ENCODE measurements around the gene ID2. TPM values are rescaled to one million over a fixed set of nuclear protein-coding genes. Genes with fewer than 3 reads are reported as not detected.

ID2 gene
- total and polyA plus RNA-seq, 2 of the 13 experiments (the other 11 are each of a cell fraction or from before 2014, with no cell fraction given) = 214 to 719 TPM

GRCh38 chr2:8675543-8675942, 6.3 kb upstream of the ID2 start (continued):
- TF ChIP-seq POLR2A (IDR thresholded peaks at IDR 0.05; ENCODE audit: insufficient read depth in 1 of 2, low read depth in 2 of 2, low read length in 2 of 2) = 0 out of 4 replicates have a peak, but pooled peaks of 1 of the 2 experiments have one; percentile 36
- TF ChIP-seq THAP11 (CRISPR knock-in tag; IDR thresholded peaks at IDR 0.05) = peak; percentile 65; the same call in 1 of the 2 replicates
- 0 out of 2 replicates have a peak, but pooled peaks have one; percentile 25 for TF ChIP-seq GATA4 (IDR thresholded peaks at IDR 0.05; ENCODE audit: borderline replicate concordance, low read depth)
- peak; percentile 87; the same call in 1 of the 2 replicates for TF ChIP-seq THRA (CRISPR knock-in tag; IDR thresholded peaks at IDR 0.05; ENCODE audit: borderline replicate concordance)
- TF ChIP-seq CCDC6 (CRISPR knock-in tag; IDR thresholded peaks at IDR 0.05) = 0 out of 2 replicates have a peak, but pooled peaks have one; percentile 40
- no peak for TF ChIP-seq HES4 (CRISPR knock-in tag; IDR thresholded peaks at IDR 0.05; ENCODE audit: borderline replicate concordance)
- no peak for TF ChIP-seq GTF3A (CRISPR knock-in tag; conservative IDR thresholded peaks at IDR 0.05)
- TF ChIP-seq MTA1 (CRISPR knock-in tag; IDR thresholded peaks at IDR 0.05; ENCODE audit: borderline replicate concordance) = peak; percentile 67; the same call in 1 of the 2 replicates
- TF ChIP-seq ARID2 (CRISPR knock-in tag; IDR thresholded peaks at IDR 0.05; ENCODE audit: borderline replicate concordance) = no peak
- TF ChIP-seq ZFYVE20 (CRISPR knock-in tag; IDR thresholded peaks at IDR 0.05; ENCODE audit: borderline replicate concordance, low read depth) = no peak
- TF ChIP-seq MED13 (CRISPR knock-in tag; IDR thresholded peaks at IDR 0.05) = peak; percentile 73; the same call in 1 of the 2 replicates
- TF ChIP-seq MAX (IDR thresholded peaks at IDR 0.05) = peak; percentile 67
- TF ChIP-seq ZNF546 (CRISPR knock-in tag; conservative IDR thresholded peaks at IDR 0.05) = 0 out of 2 replicates have a peak, but pooled peaks have one; percentile 54
- TF ChIP-seq TAF15 (IDR thresholded peaks at IDR 0.05; ENCODE audit: low read depth, low read length, poor library complexity, severe bottlenecking) = no peak
- TF ChIP-seq, protein P1, sequence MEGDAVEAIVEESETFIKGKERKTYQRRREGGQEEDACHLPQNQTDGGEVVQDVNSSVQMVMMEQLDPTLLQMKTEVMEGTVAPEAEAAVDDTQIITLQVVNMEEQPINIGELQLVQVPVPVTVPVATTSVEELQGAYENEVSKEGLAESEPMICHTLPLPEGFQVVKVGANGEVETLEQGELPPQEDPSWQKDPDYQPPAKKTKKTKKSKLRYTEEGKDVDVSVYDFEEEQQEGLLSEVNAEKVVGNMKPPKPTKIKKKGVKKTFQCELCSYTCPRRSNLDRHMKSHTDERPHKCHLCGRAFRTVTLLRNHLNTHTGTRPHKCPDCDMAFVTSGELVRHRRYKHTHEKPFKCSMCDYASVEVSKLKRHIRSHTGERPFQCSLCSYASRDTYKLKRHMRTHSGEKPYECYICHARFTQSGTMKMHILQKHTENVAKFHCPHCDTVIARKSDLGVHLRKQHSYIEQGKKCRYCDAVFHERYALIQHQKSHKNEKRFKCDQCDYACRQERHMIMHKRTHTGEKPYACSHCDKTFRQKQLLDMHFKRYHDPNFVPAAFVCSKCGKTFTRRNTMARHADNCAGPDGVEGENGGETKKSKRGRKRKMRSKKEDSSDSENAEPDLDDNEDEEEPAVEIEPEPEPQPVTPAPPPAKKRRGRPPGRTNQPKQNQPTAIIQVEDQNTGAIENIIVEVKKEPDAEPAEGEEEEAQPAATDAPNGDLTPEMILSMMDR (CRISPR knock-in tag; IDR thresholded peaks at IDR 0.05) = peak; percentile 48
- TF ChIP-seq GATAD2A (CRISPR knock-in tag; IDR thresholded peaks at IDR 0.05) = peak; percentile 94
- peak; percentile 40; the same call in 1 of the 2 replicates for TF ChIP-seq NFIC (IDR thresholded peaks at IDR 0.05; ENCODE audit: low read length)
- no peak for TF ChIP-seq ZZZ3 (CRISPR knock-in tag; IDR thresholded peaks at IDR 0.05; ENCODE audit: borderline replicate concordance)
- TF ChIP-seq ZFP36L1 (CRISPR knock-in tag; IDR thresholded peaks at IDR 0.05) = no peak
- no peak for TF ChIP-seq RELA (CRISPR knock-in tag; IDR thresholded peaks at IDR 0.05)
- peak; percentile 73; the same call in 1 of the 2 replicates for TF ChIP-seq BRCA1 (CRISPR knock-in tag; IDR thresholded peaks at IDR 0.05)
- no peak for TF ChIP-seq MAZ (IDR thresholded peaks at IDR 0.05; ENCODE audit: borderline replicate concordance, low read depth, low read length)
- peak; percentile 59; the same call in 1 of the 2 replicates for TF ChIP-seq MAZ (CRISPR knock-in tag; IDR thresholded peaks at IDR 0.05; ENCODE audit: low read depth)
- TF ChIP-seq RNF2 (conservative IDR thresholded peaks at IDR 0.05; ENCODE audit: low read depth) = no peak
- peak; percentile 89 for TF ChIP-seq TBL1XR1 (IDR thresholded peaks at IDR 0.05; ENCODE audit: borderline replicate concordance, low read length, partially characterized antibody)
- no peak for TF ChIP-seq THAP7 (CRISPR knock-in tag; IDR thresholded peaks at IDR 0.05)
- peak; percentile 72 for TF ChIP-seq ZNF264 (CRISPR knock-in tag; IDR thresholded peaks at IDR 0.05)
- TF ChIP-seq EHMT2 (IDR thresholded peaks at IDR 0.05; ENCODE audit: borderline replicate concordance, low read depth, low read length) = no peak
- TF ChIP-seq ZNF253 (CRISPR knock-in tag; IDR thresholded peaks at IDR 0.05; ENCODE audit: borderline replicate concordance) = no peak

Measured in HepG2 (cell line).